GM18868 (cell line): Measurements from ENCODE around the gene PNPLA4.

Experiments used
- ATAC-seq: cut with Tn5 transposase; IDR thresholded peaks from one replicate; pipeline ENCODE4 v1.9.1; 2021; ENCODE audit warnings: mild to moderate bottlenecking, moderate library complexity; ENCODE audit not compliant: unreplicated experiment

Gene PNPLA4

GRCh38 chrX:7927259-7928167 is at the start of gene PNPLA4:
PNPLA4 (minus strand) TSS chrX:7927413; CDS start chrX:7926119, 1,294 bp downstream.
- ATAC-seq = peak; percentile 89

GRCh38 chrX:7972586-7972985 is 45.4 kb upstream of the PNPLA4 start:
- ATAC-seq = no peak

GRCh38 chrX:7970428-7970827 is 43.2 kb upstream of the PNPLA4 start:
- no peak for ATAC-seq

DNA sequence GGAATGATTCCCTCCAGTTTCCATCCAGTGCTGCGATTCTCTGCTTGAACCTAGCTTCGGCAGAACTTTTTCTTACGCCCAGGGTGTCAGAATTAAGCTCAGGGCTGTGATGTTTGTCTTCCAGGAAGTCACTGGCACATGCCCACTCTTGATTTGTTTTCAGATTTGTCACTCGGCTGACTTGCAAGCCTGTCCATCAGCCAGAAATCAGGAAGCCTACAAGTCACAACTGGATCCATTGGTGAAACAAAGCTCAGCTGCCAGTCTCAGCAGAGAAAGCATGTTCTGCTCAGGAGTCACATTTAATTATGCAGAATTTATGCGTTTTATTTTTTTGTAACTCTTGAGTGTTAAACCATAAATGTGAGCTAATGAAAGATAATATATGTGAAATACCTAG is 38.2 kb upstream of the PNPLA4 start:
- no peak for ATAC-seq

GRCh38 chrX:7960246-7960645 is 33.0 kb upstream of the PNPLA4 start:
- ATAC-seq = no peak

GRCh38 chrX:7953446-7953845 is 26.2 kb upstream of the PNPLA4 start:
- no peak for ATAC-seq

DNA sequence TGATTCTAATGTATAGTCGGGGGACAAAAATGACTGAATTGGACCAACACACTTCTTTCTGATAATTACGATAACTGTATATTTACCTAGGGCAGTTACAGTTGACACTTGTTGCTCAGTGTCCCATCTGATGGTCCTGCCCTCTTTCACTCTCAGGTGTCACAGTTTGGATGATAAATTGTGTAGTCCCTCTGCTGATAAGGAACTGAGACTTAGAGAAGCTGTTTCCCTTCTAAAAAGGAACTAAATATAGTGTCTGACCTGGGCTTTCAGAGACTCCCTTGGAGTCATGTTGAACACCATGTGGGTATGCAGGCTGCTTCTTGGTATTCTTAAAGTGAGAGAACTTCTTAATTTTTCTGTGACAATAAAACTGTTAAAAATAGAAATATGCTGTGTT is 23.7 kb upstream of the PNPLA4 start:
- ATAC-seq = peak; percentile 99

DNA sequence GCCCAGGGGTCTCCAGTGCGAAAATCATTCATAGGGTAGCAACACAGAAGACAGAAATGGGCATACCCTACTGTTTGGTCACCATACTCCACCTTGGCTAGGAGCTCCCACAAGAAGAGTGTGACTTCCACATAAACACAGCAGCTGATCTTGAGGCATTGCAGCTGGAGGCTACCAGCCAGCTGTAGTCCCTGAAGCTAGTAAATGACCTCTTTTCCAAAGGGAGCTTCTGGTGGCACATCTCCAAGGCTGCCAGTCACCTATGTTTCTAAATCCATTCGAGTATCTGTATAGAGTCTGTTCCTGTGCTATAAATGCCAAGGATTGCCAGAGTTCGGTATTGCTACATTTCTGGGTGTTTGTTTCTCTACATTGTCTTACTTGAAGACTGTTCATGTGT is 21.3 kb upstream of the PNPLA4 start:
- no peak for ATAC-seq

DNA sequence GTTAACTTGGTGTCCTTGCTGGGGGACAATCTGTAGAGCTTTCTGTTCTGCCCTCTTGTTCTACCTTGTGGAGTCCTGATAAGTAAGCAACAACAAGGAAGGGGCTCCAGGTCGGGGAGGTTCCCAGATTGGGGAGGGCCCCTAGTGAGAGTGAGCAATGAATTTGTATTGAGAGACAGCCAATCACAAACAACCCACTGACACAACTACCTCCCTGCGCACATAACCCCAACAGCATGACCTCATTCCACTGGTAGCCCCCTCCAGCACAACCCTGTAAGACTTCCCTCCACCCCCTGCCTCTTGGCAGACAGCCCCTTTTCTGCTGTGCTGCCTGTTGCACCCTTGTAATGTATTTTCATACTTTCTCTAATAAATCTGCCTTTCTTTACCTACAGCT is 19.7 kb upstream of the PNPLA4 start:
- ATAC-seq = no peak

DNA sequence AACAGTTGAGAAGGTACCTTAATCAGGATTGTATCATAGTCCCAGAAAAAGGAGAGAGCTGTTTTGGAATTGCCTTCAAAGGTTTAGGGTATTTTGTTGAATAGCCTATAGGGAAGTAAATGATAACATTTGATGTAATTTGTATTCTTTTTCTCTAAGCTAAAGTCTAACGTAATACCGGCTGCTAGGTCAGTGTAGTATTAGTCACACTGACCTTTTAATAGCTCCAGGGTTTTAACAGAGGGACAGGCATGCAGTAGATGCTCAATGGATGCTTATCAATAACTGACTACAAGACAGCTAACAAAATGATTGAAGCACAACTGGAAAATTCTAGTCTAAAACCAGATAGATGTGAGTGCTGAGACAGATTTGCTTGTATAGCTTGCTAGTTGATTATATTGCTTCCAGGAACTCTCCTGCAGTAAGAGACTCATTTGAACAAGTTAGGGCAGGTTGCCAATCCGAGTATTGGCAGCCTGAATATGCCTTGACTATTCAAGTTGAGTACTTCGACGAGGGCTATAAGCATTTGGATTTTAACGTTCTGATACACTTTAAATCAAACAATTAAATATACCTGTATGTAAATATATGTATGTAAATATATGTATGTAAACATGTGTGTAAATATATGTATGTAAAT is 16.5 kb upstream of the PNPLA4 start:
- no peak for ATAC-seq

GRCh38 chrX:7941390-7942042 is 14.3 kb upstream of the PNPLA4 start:
- ATAC-seq = peak; percentile 50

DNA sequence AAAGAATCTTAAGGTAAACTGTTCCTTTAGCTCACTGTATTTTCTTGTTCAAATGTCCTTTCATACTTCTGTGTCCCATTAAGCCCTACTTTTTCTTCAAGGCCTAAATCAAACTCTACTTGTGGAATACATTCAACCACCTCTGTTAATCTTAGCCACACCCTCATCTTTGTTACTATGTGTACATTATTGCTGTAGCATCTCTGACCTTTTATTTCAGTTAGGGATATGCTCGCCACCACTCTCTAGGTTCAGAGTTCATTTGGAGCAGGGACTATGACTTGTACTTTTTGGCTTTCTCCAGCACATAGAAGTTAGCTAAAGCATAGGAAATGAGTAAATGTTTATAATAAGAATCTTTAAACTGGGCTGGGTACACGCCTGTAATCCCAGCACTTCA is 6.8 kb upstream of the PNPLA4 start:
- ATAC-seq = no peak

- ATAC-seq = no peak
Measured at GRCh38 chrX:7926914-7927258, 327 bp downstream of the PNPLA4 start.

- ATAC-seq = no peak
Measured at GRCh38 chrX:7926501-7926900, 712 bp downstream of the PNPLA4 start.

DNA sequence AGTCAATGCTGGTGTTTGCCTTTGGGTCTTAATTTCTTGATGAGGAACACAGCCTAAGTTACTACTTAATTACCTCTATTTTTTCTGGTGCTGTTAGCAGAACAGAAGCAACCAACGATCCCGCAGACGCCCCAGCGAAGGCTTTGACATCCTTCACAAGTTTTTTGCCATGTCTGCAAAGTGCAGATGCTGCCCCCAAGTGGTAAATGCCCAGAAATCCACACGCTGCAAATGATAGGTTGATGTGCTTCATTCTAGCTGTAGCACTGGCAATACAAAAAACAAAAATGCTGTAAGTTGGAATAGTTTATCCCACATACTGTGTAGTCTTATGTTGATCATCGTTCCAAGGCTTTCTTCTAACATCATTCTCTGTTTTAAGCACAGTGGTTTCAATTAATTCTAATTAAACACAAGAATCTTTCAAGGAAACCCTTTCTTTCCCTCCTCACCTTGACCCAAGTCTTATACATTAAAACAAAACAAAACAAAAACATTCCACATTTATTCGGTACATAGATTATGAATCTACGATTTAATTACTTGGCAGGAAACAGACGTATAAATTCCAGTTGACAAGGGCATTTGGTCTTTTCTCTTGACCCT is 1.2 kb downstream of the PNPLA4 start:
- peak; percentile 36 for ATAC-seq

DNA sequence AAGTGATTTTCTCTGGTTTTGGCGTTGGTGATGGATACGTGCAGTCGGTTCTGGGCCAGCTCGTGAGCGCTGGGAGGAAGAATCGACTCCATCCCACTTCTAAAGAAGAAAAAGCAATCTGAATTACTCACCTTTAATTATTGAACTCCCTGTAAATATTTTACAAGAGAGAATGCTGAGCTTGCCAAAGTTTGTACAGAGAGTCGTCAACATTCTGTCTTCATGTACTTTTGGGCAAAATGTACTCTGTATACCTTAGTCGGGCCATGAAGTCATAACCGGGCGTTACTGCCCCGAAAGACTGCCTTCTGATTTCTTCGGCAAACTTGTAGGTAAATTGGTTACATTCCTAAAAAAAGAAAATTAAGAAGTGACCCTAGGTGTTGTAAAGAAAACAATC is 5.5 kb downstream of the PNPLA4 start:
- no peak for ATAC-seq

DNA sequence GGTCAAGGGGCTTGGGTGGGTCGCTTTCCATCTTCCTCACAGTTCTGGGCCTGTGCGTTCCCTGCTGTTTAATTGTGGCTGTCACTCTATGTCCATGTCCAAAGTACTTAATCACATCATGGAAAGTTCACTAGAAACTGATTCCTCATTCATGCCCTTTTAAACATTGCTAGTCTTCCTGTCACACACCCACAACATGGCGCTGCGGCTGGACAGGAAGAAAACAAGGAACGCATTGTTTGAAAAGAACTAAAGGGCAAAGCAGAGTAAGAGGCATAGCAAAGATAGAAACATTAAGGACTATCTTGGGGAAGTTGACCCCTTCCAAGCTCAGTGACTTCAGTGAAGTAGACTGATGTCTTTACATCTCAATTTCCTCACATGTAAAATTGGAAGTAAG is 18.4 kb downstream of the PNPLA4 start:
- ATAC-seq = no peak

DNA sequence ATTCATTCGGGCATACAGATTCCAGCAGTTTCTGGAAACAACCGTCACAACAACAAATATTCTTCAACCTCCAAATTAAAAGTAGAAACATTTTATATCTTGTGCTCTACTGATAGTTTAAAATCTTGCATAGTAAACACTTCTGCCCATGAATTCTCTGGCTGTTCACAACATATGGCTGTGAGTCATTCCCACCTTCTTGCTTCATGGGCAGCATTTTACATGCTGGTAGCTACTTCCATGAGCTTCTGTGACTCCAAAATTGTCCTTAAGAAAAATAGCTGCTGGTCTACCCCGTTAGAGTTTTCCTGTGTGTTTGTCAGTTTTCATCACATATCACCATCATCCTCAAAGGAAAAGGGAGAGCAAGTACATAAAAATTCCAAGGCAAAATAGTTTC is 22.7 kb downstream of the PNPLA4 start:
- ATAC-seq = no peak

GRCh38 chrX:7891928-7892327 is 35.3 kb downstream of the PNPLA4 start:
- no peak for ATAC-seq

GRCh38 chrX:7889680-7890079 is 37.5 kb downstream of the PNPLA4 start:
- no peak for ATAC-seq

DNA sequence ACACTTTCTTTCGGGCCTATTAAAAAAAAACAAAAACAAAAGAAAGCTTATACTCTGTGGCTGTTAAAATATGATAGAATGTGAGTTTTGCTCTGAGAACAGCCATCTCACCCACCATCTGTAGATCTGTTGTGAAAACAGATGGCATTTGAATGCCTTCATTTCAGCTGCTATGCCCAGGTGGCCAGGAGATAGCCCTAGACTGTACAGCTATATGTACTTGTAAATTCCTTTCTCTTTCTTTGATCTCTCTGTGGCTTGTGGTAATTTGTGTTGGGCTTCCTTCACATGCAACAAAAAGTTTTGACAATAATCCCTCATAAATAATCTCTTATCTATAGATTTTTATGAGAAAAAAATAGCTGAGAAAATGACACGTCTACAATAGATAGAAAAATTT is 38.1 kb downstream of the PNPLA4 start:
- ATAC-seq = no peak

DNA sequence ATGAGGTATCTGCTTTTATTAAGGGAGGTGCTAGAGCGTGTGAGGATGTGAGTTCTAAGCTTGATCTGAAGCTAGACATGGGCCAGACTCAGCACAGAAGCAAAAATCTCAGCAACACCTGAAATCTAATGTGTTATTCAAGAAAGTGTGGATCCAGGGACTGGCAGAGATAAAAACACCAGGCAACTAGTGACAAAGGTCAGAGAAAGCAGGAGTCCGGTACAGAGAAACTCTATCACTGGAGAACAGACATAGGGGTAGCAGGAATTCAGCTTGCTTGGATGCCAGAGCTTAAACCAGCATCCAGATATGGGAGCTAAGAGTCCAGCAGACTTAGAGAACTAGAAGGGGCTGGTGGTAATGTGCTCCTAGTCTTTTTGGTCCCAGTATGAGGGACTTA is 50.3 kb downstream of the PNPLA4 start:
- ATAC-seq = no peak
